GM21786 (cell line): ENCODE data around the gene LY6G5C.

ENCODE experiments used
- ATAC-seq: cut with Tn5 transposase; IDR thresholded peaks from one replicate; pipeline ENCODE4 v1.9.1; 2021; ENCODE audit not compliant: unreplicated experiment

Gene LY6G5C

GRCh38 chr6:31691564-31692108 is 10.8 kb upstream of the LY6G5C start:
- ATAC-seq, result no peak

DNA sequence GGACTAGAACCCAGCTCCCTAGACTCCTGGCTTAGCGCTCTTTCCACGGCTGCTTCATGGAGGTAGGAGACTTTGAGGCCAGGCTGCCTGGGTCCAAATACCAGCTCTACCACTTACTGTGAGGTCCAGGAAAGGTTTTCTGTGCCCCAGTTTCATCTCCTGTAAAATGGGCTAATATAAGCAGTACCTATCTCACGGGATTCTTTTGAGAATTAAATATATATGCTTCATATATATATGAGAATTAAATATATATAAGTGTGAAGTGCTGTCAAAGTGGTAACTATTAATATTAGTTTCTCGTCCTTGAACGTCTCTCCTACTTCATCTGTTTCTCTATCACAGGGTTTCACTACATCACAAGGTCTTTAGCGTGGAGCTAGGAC is 10.2 kb upstream of the LY6G5C start:
- no peak for ATAC-seq

GRCh38 chr6:31690231-31691077 is 9.6 kb upstream of the LY6G5C start:
- no peak for ATAC-seq

- no peak for ATAC-seq
These were observed 8.6 kb upstream of the LY6G5C start for GRCh38 chr6:31689249-31690110.

DNA sequence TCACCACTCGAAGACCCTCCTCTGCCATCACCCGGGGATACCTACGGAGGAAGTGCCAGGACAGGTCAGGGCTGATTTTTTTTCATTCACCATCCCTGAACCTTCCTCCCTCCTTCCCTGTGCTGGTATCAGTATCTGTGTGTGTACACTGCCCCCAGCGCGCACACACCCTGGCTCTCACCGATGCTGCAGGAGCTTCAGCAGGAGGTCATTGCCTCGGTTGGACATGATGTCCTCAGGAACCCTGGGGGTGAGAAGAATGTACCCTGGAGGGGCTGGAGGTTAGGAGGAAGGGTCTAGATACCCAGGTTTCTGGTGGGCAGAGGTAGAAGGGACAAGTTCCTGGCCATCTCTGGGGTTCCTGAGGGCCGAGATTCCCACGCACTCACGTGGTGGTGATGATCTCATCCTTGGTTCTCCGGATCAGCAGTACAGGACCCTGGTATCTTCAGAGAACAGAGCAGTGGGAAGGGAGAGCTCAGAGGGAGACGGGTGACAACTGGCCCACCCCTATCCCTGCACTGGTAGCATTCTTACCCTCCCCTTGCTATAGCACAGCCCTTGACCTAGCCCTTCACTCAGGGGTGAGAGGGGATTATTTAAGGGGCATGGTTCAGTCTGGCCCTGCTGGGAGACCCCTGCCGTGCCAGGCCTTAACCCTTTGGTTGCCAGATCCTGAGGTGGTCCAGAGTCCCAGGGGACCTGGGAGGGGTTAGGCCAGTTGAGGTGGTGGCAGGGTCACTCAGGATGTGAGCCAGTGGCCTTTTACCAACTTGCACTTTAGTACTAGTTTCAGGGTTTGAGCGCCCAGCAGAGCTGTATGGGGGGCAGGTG is 7.2 kb upstream of the LY6G5C start:
- no peak for ATAC-seq

GRCh38 chr6:31687321-31687720 is 6.5 kb upstream of the LY6G5C start:
- ATAC-seq, result no peak

GRCh38 chr6:31686483-31686882 is 5.6 kb upstream of the LY6G5C start:
- no peak for ATAC-seq

GRCh38 chr6:31683591-31683990 is 2.7 kb upstream of the LY6G5C start:
- ATAC-seq, result no peak

DNA sequence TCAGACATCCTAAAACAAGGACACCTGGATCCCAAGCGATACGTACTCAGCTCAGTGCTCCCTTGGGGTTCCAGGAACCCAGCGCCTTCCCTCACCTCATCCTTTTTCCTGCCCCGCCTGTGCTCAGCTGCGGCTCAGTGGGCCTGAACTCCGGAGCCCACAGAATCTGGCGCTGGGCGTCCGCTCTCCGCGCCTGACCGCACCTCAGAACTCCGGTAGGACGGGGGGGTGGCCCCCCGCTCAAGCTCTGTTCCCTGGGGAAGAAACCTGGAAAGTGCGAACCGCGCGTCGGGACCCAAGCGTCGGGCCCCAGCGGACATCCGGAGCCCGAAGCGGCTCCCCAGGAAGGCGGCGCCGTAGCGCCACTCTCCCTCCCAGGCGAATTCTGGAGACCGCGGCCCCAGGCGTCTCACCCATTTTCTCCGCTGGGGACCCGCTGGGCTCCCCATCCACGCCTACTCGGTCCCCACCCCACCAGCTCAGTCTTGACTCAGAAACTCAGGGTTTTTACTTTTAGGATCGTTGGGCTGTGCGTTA is 336 bp upstream of the LY6G5C start:
- no peak for ATAC-seq

- ATAC-seq, result no peak
These were observed 2.9 kb downstream of the LY6G5C start for GRCh38 chr6:31677955-31678354.

DNA sequence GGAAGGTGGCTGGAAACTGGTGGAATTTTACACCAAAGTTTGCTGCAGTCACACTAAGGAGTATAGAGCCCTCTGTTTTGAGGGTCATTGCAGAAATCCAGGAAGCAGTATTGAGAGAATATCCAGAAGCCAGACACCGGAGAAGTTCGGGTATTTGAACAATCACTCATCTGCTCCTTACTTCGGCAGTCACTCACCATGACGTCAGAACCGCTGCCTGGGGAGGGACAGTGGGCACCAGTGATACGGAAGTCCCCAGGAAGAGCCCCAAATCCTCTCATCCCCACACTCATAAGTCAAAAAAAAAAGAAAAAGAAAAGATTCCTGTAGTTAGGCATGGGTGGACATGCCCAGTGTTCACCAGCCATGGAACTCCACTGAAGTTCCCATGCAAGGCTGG is 4.0 kb downstream of the LY6G5C start:
- ATAC-seq, result no peak

DNA sequence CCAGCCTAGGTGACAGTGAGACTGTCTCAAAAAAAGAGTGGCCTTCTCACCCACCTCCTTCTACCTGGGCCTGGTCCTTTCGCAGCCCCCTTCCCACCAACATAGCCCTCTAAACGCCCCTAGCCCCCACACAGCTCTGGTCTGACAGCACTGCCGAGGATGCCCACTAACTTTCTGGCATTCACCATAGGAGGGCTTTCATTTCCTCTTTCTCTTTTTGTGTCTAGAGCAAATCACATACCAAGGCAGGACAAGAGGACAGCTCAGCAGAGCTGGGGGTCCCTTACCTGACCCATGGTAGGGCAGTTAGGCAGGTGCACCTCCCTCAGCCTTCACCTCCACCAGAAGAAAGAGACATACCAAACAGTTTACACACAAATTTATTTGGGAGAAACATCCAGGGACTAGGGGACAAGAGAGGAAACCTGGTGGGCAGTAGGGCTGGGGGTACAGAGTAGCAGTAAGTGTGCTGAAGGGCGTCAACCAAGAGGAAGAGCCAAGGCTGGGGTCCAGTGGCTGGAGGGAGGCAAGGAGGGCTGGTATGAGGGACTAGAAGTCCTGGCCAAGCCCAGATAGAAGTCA is 4.5 kb downstream of the LY6G5C start:
- no peak for ATAC-seq

DNA sequence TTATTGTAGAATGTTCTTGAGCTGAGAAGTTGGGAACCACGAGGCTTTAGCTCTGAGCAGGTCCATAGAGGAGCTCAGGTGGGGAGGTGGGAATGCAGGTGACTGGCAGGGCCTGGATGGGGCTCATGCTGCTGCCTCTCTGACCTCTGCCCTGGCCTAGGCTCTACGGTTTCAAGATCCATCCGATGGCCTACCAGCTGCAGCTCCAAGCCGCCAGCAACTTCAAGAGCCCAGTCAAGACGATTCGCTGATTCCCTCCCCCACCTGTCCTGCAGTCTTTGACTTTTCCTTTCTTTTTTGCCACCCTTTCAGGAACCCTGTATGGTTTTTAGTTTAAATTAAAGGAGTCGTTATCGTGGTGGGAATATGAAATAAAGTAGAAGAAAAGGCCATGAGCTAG is 11.2 kb downstream of the LY6G5C start, which contains the start of gene LY6G5B:
Gene LY6G5B, plus strand, starts transcription at position 301 of the 400 bp plus-strand sequence. CDS start 975 bp downstream, outside the sequence.
- ATAC-seq, result no peak

DNA sequence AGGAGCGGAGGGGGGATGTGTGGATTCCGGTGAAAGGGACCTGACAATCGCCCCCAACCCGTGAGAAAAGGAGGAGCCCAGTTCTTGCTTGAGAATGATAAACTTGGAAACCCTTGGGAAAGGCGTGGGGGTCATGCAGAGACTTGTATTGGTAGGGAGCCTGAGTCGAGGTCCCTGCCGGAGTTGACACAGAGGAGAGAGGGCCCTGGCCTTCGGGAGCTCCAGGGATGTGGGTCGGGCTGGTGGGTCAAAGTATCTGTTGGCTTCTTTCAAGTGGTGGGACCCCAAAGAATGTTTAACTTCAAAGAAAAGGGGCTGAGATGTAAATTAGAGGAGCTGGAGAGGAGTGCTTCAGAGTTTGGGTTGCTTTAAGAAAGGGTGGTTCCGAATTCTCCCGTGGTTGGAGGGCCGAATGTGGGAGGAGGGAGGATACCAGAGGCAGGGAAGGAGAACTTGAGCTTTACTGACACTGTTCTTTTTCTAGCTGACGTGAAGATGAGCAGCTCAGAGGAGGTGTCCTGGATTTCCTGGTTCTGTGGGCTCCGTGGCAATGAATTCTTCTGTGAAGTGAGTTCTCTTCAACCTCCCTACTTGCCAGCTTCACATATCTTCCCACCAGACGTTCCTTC is 14.4 kb downstream of the LY6G5C start:
- ATAC-seq, result no peak

DNA sequence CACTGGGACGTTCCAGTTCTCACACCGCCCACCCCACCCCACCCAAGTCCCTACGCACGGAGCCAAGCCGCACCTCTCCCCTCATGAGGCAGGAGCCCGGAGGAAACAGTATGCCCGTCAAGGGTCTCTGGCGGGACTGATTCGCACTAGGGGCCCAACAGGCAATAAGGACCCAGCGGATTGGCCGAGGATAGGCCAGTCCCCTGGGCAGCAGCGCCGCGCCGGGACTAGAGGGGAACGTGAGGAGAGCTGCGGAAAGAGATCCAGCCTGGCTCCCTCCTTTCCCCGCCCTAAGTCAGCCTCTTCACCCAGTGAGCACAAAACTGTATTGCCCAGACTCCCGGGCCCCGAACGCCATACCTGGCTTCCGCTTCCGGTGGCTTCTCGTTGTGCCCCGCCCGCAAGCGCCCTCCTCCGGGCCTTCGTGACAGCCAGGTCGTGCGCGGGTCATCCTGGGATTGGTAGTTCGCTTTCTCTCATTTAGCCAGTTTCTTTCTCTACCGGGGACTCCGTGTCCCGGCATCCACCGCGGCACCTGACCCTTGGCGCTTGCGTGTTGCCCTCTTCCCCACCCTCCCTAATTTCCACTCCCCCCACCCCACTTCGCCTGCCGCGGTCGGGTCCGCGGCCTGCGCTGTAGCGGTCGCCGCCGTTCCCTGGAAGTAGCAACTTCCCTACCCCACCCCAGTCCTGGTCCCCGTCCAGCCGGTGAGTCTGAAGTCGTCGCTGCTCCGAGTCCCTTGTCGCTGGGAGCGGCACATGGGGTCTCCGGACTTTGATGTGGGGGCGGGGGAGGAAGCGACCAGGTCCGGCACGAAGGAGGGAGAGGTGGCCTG is 15.1 kb downstream of the LY6G5C start, which contains the start of gene CSNK2B:
Gene CSNK2B, plus strand, starts transcription at position 580 of the 836 bp plus-strand sequence. CDS start 752 bp downstream, outside the sequence.
- ATAC-seq, result peak; percentile 82

GRCh38 chr6:31664790-31665500 is 15.9 kb downstream of the LY6G5C start, which contains the start of gene GPANK1:
TSS of gene GPANK1 (minus strand) at chr6:31664997. CDS start at chr6:31664478, 519 bp downstream.
- ATAC-seq, result no peak

DNA sequence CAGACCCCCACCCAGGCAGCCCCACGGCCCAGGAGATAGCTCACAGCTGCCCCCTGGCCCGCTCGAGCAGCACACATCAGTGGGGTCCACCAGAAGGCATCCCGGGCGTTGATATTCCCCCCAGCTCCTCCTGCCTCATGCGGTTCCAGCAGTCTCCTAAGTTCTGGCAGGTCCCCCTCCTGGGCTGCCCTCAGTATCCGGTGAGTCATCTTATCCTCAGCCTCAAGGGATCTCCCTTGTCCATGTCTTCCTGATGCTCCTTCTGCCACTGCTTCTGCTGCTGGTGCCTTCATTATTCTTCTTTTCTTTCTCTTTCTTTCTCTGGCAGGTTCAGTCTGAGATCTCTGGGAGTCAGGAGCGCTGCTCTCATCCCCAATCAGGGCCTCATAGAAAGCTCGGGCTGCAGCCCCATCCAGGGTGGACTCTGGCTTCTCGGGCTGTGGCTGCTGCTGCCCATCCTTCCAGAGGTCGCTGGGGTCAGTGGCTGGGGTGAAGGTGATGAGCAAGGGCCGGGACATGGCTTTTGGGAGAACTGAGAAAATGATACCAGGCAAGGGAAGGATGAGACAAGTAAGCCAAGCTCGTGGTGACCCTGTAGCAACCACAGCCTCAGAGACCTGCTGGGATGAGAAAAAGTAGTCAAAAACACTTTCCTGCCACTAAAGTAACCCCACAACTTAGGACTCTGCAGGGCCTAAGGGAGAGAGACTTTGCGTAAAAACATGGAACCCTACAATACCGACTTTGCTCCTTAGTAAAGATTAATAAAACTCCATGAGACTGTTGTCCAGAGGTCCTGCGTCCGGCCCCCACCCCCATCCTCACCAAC is 16.7 kb downstream of the LY6G5C start:
- ATAC-seq, result no peak
